ENCODE measurements around the gene DRAP1.

DRAP1 gene

GRCh38 chr11:65942531-65942930, 23.3 kb downstream of the DRAP1 start:
- no peaks in the 10 kb centered on the region for H3K27me3 ChIP-seq (ENCODE audit: insufficient read depth, poor library complexity, severe bottlenecking)
- no peak overlapping the region for H3K27ac ChIP-seq (replicated peaks)
- TF ChIP-seq SPI1 (IDR thresholded peaks at IDR 0.05; ENCODE audit: borderline replicate concordance, low read depth) (no peak), GABPA (IDR thresholded peaks at IDR 0.05; ENCODE audit: low read depth) (no peak), REST (IDR thresholded peaks at IDR 0.05; ENCODE audit: insufficient replicate concordance, low read depth) (no peak), CTCF (IDR thresholded peaks at IDR 0.05; ENCODE audit: insufficient read depth, low read length) (no peak), POLR2AphosphoS5 (IDR thresholded peaks at IDR 0.05; ENCODE audit: low read depth) (no peak)
- DNase-seq (ENCODE audit: low read depth in 1 of 2, low spot score in 1 of 2): no peak
- no peak overlapping the region for H3K4me3 ChIP-seq (replicated peaks; ENCODE audit: insufficient read depth, low read length)

- no peak overlapping the region for H3K4me3 ChIP-seq (replicated peaks; ENCODE audit: insufficient read depth, low read length)
- TF ChIP-seq SPI1 (IDR thresholded peaks at IDR 0.05; ENCODE audit: borderline replicate concordance, low read depth): no peak
- no peak for TF ChIP-seq CTCF (IDR thresholded peaks at IDR 0.05; ENCODE audit: insufficient read depth, low read length)
- TF ChIP-seq GABPA (IDR thresholded peaks at IDR 0.05; ENCODE audit: low read depth): no peak
- no peak for TF ChIP-seq POLR2AphosphoS5 (IDR thresholded peaks at IDR 0.05; ENCODE audit: low read depth)
- TF ChIP-seq REST (IDR thresholded peaks at IDR 0.05; ENCODE audit: insufficient replicate concordance, low read depth): no peak
- no peak overlapping the region for H3K27ac ChIP-seq (replicated peaks)
- H3K27me3 ChIP-seq (ENCODE audit: insufficient read depth, poor library complexity, severe bottlenecking): no peaks in the 10 kb centered on the region
- DNase-seq (ENCODE audit: low read depth in 1 of 2, low spot score in 1 of 2): no peak
Measured at GRCh38 chr11:65944191-65944590, 25.0 kb downstream of the DRAP1 start.

GRCh38 chr11:65944767-65945166, 25.5 kb downstream of the DRAP1 start:
- H3K4me3 ChIP-seq (replicated peaks; ENCODE audit: insufficient read depth, low read length): no peak overlapping the region
- no peak overlapping the region for H3K27ac ChIP-seq (replicated peaks)
- no peaks in the 10 kb centered on the region for H3K27me3 ChIP-seq (ENCODE audit: insufficient read depth, poor library complexity, severe bottlenecking)
- no peak for TF ChIP-seq GABPA (IDR thresholded peaks at IDR 0.05; ENCODE audit: low read depth)
- TF ChIP-seq REST (IDR thresholded peaks at IDR 0.05; ENCODE audit: insufficient replicate concordance, low read depth): no peak
- TF ChIP-seq CTCF (IDR thresholded peaks at IDR 0.05; ENCODE audit: insufficient read depth, low read length): no peak
- no peak for TF ChIP-seq POLR2AphosphoS5 (IDR thresholded peaks at IDR 0.05; ENCODE audit: low read depth)
- no peak for TF ChIP-seq SPI1 (IDR thresholded peaks at IDR 0.05; ENCODE audit: borderline replicate concordance, low read depth)
- DNase-seq (ENCODE audit: low read depth in 1 of 2, low spot score in 1 of 2): no peak
